ENCODE data around the gene C1orf167.
A peak's percentile ranks its signal among the peaks of the same experiment; 100 is the strongest.

C1orf167 gene

DNA sequence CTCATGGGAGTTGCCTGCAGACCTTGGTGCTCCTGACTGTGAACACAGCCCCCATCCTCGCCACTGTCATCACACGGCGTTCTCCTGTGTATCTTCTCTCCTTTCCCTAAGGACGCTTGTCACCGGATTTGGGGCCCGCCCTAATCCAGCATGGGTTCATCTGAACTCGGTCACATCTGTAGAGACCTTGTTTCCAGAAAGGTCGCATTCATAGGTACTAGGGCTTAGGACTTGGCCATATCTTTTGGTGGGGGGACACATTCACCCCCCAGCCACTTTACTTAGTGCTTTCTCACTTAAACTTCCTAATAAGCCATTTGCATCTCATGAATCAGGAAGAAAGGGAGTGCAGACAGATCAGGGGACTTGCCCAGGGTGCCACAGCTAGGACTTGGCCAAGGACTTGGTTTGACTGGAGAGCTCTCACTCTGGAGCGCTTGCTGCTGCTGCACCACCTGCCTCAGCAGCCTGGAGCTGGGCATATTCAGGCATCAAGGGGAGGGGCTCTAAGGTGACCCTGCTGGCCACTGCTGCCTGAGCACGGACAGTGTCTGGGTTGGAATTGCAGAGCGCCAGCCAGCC lies 75.9 kb downstream of the C1orf167 start:
- no peaks in the 10 kb centered on the region for H3K9me3 ChIP-seq (ENCODE audit: insufficient read depth, low read length)
- no peak overlapping the region for H2AFZ ChIP-seq (ENCODE audit: low read depth, low read length, severe bottlenecking)
- TF ChIP-seq EZH2phosphoT487 (conservative IDR thresholded peaks at IDR 0.05; ENCODE audit: low read length): no peak
- TF ChIP-seq, protein P1, sequence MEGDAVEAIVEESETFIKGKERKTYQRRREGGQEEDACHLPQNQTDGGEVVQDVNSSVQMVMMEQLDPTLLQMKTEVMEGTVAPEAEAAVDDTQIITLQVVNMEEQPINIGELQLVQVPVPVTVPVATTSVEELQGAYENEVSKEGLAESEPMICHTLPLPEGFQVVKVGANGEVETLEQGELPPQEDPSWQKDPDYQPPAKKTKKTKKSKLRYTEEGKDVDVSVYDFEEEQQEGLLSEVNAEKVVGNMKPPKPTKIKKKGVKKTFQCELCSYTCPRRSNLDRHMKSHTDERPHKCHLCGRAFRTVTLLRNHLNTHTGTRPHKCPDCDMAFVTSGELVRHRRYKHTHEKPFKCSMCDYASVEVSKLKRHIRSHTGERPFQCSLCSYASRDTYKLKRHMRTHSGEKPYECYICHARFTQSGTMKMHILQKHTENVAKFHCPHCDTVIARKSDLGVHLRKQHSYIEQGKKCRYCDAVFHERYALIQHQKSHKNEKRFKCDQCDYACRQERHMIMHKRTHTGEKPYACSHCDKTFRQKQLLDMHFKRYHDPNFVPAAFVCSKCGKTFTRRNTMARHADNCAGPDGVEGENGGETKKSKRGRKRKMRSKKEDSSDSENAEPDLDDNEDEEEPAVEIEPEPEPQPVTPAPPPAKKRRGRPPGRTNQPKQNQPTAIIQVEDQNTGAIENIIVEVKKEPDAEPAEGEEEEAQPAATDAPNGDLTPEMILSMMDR (IDR thresholded peaks at IDR 0.05; ENCODE audit: insufficient read depth, low read length, poor library complexity, severe bottlenecking): no peak
- H4K20me1 ChIP-seq (ENCODE audit: low read depth, low read length): no peaks in the 10 kb centered on the region
- no peak overlapping the region for H3K27ac ChIP-seq (ENCODE audit: low read depth, low read length)
- no peaks in the 10 kb centered on the region for H3K9me2 ChIP-seq (replicated peaks; ENCODE audit: insufficient read depth, low read length)
- H3F3A ChIP-seq (ENCODE audit: insufficient read depth): no peaks in the 10 kb centered on the region
- no peak overlapping the region for H3K4me3 ChIP-seq (ENCODE audit: insufficient read depth, low read length, poor library complexity, severe bottlenecking)
- H3K27me3 ChIP-seq (ENCODE audit: low read length): no peaks in the 10 kb centered on the region
- H3K36me3 ChIP-seq (ENCODE audit: low read length): peaks cover 3% of the 10 kb centered on the region; the same call in 1 of the 2 replicates
- H3K9ac ChIP-seq (ENCODE audit: low read length): no peak overlapping the region
- H3K79me2 ChIP-seq (ENCODE audit: insufficient read depth, low read length): no peaks in the 10 kb centered on the region
- H3K4me2 ChIP-seq (ENCODE audit: low read depth, low read length, poor library complexity, severe bottlenecking): no peak overlapping the region

DNA sequence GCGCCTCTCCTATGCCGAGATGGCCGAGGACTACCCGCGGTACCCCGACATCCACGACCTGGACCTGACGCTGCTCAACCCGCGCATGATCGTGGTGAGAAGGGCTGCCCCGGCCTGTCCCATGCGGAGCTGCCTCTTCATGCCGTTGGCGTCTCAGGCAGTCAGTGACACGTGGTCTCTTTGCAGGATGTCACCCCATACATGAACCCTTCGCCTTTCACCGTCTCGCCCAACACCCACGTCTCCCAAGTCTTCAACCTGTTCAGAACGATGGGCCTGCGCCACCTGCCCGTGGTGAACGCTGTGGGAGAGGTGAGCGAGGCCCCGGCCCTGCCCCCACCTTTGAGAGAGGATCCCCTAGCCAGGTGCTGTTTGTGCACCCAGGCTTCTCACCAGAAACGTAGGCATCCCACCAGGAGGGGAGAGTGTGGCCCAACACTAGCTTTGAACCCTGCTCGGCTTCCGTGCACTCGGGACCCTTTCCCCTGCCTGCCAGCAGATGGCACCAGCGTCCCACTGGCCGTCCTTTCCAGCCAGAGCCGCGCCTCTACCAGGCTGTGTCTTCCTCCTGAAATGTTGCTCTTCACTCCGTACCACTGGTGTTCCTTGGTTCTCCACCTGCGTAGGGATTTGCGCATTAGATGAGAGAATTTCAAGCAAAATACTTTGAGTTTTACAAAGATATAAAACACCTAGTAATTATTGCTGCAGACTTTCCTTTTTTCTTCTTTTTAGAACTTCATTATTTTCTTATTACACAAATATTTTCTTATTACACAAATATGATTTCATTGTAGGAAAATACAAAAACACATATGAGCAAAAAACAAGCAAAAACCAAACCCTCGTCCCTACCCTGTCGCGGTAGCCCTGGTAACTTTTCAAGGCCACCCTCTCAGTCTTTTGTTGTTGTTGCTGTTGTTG lies 76.6 kb downstream of the C1orf167 start:
- Histone ChIP-seq H3K27me3 (ENCODE audit: low read length) (no peaks in the 10 kb centered on the region), H3K9me3 (ENCODE audit: insufficient read depth, low read length) (no peaks in the 10 kb centered on the region), H4K20me1 (ENCODE audit: low read depth, low read length) (no peaks in the 10 kb centered on the region), H3K9ac (ENCODE audit: low read length) (no peak overlapping the region), H2AFZ (ENCODE audit: low read depth, low read length, severe bottlenecking) (no peak overlapping the region), H3K36me3 (ENCODE audit: low read length) (peaks cover 3% of the 10 kb centered on the region; the same call in 1 of the 2 replicates), H3K4me3 (ENCODE audit: insufficient read depth, low read length, poor library complexity, severe bottlenecking) (no peak overlapping the region), H3K27ac (ENCODE audit: low read depth, low read length) (no peak overlapping the region), H3F3A (ENCODE audit: insufficient read depth) (no peaks in the 10 kb centered on the region), H3K79me2 (ENCODE audit: insufficient read depth, low read length) (no peaks in the 10 kb centered on the region), H3K4me2 (ENCODE audit: low read depth, low read length, poor library complexity, severe bottlenecking) (no peak overlapping the region), H3K9me2 (replicated peaks; ENCODE audit: insufficient read depth, low read length) (no peaks in the 10 kb centered on the region)
- TF ChIP-seq, protein P1 (IDR thresholded peaks at IDR 0.05; ENCODE audit: insufficient read depth, low read length, poor library complexity, severe bottlenecking): peak; percentile 86
- no peak for TF ChIP-seq EZH2phosphoT487 (conservative IDR thresholded peaks at IDR 0.05; ENCODE audit: low read length)
